WTC11 (cell line): ENCODE results near the gene CUEDC1.

Experiments used
- ZNF121 ChIP-seq: sonication (generic); formaldehyde crosslinking; IDR thresholded peaks from 2 replicates; pipeline ENCODE4 v1.8.0; 2023; ENCODE audit warnings: missing genetic modification reagents
- TF ChIP-seq, protein P1 (sequence below): fragments of 200-600 bp; IDR thresholded peaks from 2 replicates; pipeline ENCODE4 v1.8.0; 2022; ENCODE audit warnings: antibody characterized with exemption

DNA sequence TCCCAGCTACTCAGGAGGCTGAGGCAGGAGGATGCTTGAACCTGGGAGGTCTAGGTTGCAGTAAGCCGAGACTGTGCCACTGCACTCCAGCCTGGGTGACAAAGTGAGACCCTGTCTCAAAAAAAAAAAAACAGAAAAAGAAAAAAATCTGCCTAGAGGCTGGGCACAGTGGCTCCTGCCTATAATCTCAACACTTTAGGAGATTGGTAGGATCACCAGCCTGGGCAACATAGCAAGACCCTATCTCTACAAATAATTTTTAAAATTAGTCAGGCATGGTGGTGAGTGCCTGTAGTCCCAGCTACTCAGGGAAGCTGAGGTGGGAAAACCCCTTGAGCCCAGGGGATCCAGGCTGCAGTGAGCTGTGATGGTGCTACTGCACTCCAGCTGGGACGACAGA, 17.7 kb downstream of the CUEDC1 start:
- TF ChIP-seq, protein P1, sequence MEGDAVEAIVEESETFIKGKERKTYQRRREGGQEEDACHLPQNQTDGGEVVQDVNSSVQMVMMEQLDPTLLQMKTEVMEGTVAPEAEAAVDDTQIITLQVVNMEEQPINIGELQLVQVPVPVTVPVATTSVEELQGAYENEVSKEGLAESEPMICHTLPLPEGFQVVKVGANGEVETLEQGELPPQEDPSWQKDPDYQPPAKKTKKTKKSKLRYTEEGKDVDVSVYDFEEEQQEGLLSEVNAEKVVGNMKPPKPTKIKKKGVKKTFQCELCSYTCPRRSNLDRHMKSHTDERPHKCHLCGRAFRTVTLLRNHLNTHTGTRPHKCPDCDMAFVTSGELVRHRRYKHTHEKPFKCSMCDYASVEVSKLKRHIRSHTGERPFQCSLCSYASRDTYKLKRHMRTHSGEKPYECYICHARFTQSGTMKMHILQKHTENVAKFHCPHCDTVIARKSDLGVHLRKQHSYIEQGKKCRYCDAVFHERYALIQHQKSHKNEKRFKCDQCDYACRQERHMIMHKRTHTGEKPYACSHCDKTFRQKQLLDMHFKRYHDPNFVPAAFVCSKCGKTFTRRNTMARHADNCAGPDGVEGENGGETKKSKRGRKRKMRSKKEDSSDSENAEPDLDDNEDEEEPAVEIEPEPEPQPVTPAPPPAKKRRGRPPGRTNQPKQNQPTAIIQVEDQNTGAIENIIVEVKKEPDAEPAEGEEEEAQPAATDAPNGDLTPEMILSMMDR: no peak
- peak; percentile 9; the same call in 1 of the 2 replicates for TF ChIP-seq ZNF121
